H1 (cell line): ENCODE measurements around the gene ABCF2. TPM values are rescaled to one million over a fixed set of nuclear protein-coding genes. Genes with fewer than 3 reads are reported as not detected.

Experiments
- CTCF ChIA-PET: fragments of 300-600 bp; sonication (Branson Sonifier 250); formaldehyde crosslinking; loops from one replicate; lab custom pipeline; 2021; ENCODE audit not compliant: partially characterized antibody; lab: Charles Lee
- POLR2A ChIA-PET: fragments of 300-600 bp; sonication (Branson Sonifier 250); formaldehyde crosslinking; loops from one replicate; lab custom pipeline; 2021; ENCODE audit warnings: inconsistent platforms; ENCODE audit not compliant: partially characterized antibody; lab: Charles Lee
- DNase-seq, 2 experiments: peaks; one replicate each; pipeline versions ENCODE4 v3.0.0 to v3.0.0-alpha.2; 2010 to 2022; ENCODE audit warnings: low spot score in 2 of 2, low read depth in 1 of 2, mixed read lengths in 1 of 2
- FAIRE-seq: peaks from 2 replicates; lab custom pipeline; 2011; peaks lifted over from hg19 to GRCh38; lab: Jason Lieb, UNC
- H2AFZ ChIP-seq: 2 replicates; pipeline ENCODE4 v1.8.1; 2012; ENCODE audit warnings: low read length, inconsistent platforms
- H2AK5ac ChIP-seq: 2 replicates; pipeline ENCODE4 v1.6.1; 2013; ENCODE audit warnings: low read depth, low read length
- H2BK120ac ChIP-seq: replicated peaks from 2 replicates; pipeline ENCODE3; 2013; ENCODE audit warnings: low read depth, low read length, inconsistent platforms
- H2BK12ac ChIP-seq: 2 replicates; pipeline ENCODE4 v1.6.1; 2013; ENCODE audit warnings: low read depth, low read length
- H2BK15ac ChIP-seq: 2 replicates; pipeline ENCODE4 v1.6.1; 2013; ENCODE audit warnings: low read length
- H2BK20ac ChIP-seq: 2 replicates; pipeline ENCODE4 v1.6.1; 2013; ENCODE audit warnings: low read length
- H2BK5ac ChIP-seq: 2 replicates; pipeline ENCODE4 v1.6.1; 2013; ENCODE audit warnings: low read depth, low read length
- H3K14ac ChIP-seq: 2 replicates; pipeline ENCODE4 v1.6.1; 2013; ENCODE audit warnings: inconsistent platforms; ENCODE audit not compliant: insufficient read length
- H3K18ac ChIP-seq: 2 replicates; pipeline ENCODE4 v1.6.1; 2013; ENCODE audit warnings: low read length; ENCODE audit errors: extremely low read depth
- H3K23ac ChIP-seq: 2 replicates; pipeline ENCODE4 v1.6.1; 2013; ENCODE audit warnings: inconsistent platforms; ENCODE audit not compliant: insufficient read length
- H3K23me2 ChIP-seq: 2 replicates; pipeline ENCODE4 v1.6.1; 2013; ENCODE audit warnings: low read depth, low read length
- H3K27ac ChIP-seq: 2 replicates; pipeline ENCODE4 v1.6.1; 2011; ENCODE audit warnings: low read depth, low read length, inconsistent platforms
- H3K27me3 ChIP-seq, 4 experiments: replicated peaks in 1 of 4; 1 replicate in 1 of 4; 2 replicates in 3 of 4; pipeline versions ENCODE4 v1.6.1 to v1.8.1; 2011 to 2013; ENCODE audit warnings: low read length in 3 of 4, mild to moderate bottlenecking in 3 of 4, inconsistent platforms in 2 of 4, mixed read lengths in 2 of 4, moderate library complexity in 1 of 4; ENCODE audit not compliant: control insufficient read depth in 3 of 4, insufficient read depth in 3 of 4; ENCODE audit errors: extremely low read depth in 1 of 4
- H3K36me3 ChIP-seq, 4 experiments: 2 replicates each; pipeline versions ENCODE4 v1.6.1 to v1.8.1; 2011 to 2013; ENCODE audit warnings: mild to moderate bottlenecking in 4 of 4, low read length in 3 of 4, moderate library complexity in 2 of 4, control low read depth in 1 of 4, inconsistent platforms in 1 of 4; ENCODE audit not compliant: insufficient read depth in 4 of 4, control insufficient read depth in 2 of 4
- H3K4ac ChIP-seq: replicated peaks from 2 replicates; pipeline ENCODE3; 2013; ENCODE audit warnings: low read length, low read depth, mixed read lengths, inconsistent platforms; ENCODE audit not compliant: insufficient read length
- H3K4me1 ChIP-seq, 4 experiments: replicated peaks in 1 of 4; 1 replicate in 1 of 4; 2 replicates in 3 of 4; pipeline versions ENCODE4 v1.6.1 to v1.8.1; 2011 to 2013; ENCODE audit warnings: low read length in 3 of 4, inconsistent platforms in 2 of 4, mixed read lengths in 1 of 4; ENCODE audit not compliant: insufficient read depth in 4 of 4, control insufficient read depth in 3 of 4
- H3K4me2 ChIP-seq, 2 experiments: 2 replicates each; pipeline versions ENCODE4 v1.6.1 to v1.8.1; 2011 to 2013; ENCODE audit warnings: low read depth in 2 of 2, low read length in 2 of 2, control low read depth in 1 of 2, inconsistent platforms in 1 of 2, mild to moderate bottlenecking in 1 of 2; ENCODE audit not compliant: insufficient read depth in 1 of 2
- H3K4me3 ChIP-seq, 4 experiments: fragments of 200-600, 300-600 bp in 1 of 4; sonication (generic), shearing (Covaris generic), sonication (Bioruptor Twin) in 1 of 4; 2 replicates each; pipeline versions ENCODE4 v1.5.1 to v1.8.1; 2011 to 2016; ENCODE audit warnings: low read length in 4 of 4, low read depth in 3 of 4, control low read depth in 2 of 4, inconsistent platforms in 2 of 4, mild to moderate bottlenecking in 2 of 4, mixed read lengths in 1 of 4, moderate library complexity in 1 of 4; ENCODE audit not compliant: insufficient read depth in 2 of 4; ENCODE audit errors: extremely low read depth in 1 of 4
- H3K56ac ChIP-seq: replicated peaks from 2 replicates; pipeline ENCODE3; 2013; ENCODE audit warnings: low read depth, mild to moderate bottlenecking, mixed read lengths, low read length, inconsistent platforms; ENCODE audit not compliant: insufficient read length
- H3K79me1 ChIP-seq: 2 replicates; pipeline ENCODE4 v1.6.1; 2013; ENCODE audit warnings: low read depth, low read length, control low read depth
- H3K79me2 ChIP-seq, 2 experiments: 2 replicates each; pipeline versions ENCODE4 v1.6.1 to v1.8.1; 2012 to 2013; ENCODE audit warnings: low read length in 2 of 2, mild to moderate bottlenecking in 2 of 2, inconsistent platforms in 1 of 2; ENCODE audit not compliant: insufficient read depth in 2 of 2, control insufficient read depth in 1 of 2
- H3K9ac ChIP-seq, 4 experiments: replicated peaks in 1 of 4; 1 replicate in 1 of 4; 2 replicates in 3 of 4; pipeline versions ENCODE4 v1.6.1 to v1.8.1; 2011 to 2013; ENCODE audit warnings: low read depth in 3 of 4, low read length in 3 of 4, control low read depth in 2 of 4, mild to moderate bottlenecking in 2 of 4, moderate library complexity in 2 of 4, inconsistent platforms in 1 of 4; ENCODE audit errors: extremely low read depth in 1 of 4
- H3K9me3 ChIP-seq, 2 experiments: 2 replicates each; pipeline versions ENCODE4 v1.6.1 to v1.8.1; 2012 to 2013; ENCODE audit warnings: mild to moderate bottlenecking in 2 of 2, moderate library complexity in 2 of 2, control low read depth in 1 of 2, inconsistent platforms in 1 of 2, low read depth in 1 of 2, low read length in 1 of 2, mixed read lengths in 1 of 2; ENCODE audit not compliant: insufficient read depth in 2 of 2
- H4K20me1 ChIP-seq, 2 experiments: replicated peaks in 1 of 2; 2 replicates each; pipeline versions ENCODE3 to v1.8.1; 2011 to 2013; ENCODE audit warnings: inconsistent platforms in 2 of 2, low read length in 2 of 2, mild to moderate bottlenecking in 1 of 2; ENCODE audit not compliant: insufficient read depth in 2 of 2, control insufficient read depth in 1 of 2
- H4K5ac ChIP-seq: 2 replicates; pipeline ENCODE4 v1.6.1; 2013; ENCODE audit warnings: low read length, low read depth, mixed read lengths, inconsistent platforms; ENCODE audit not compliant: insufficient read length
- H4K8ac ChIP-seq: 2 replicates; pipeline ENCODE4 v1.8.0; 2013; ENCODE audit warnings: mild to moderate bottlenecking, moderate library complexity, low read length, inconsistent platforms; ENCODE audit not compliant: insufficient read depth; ENCODE audit errors: extremely low read depth
- H4K91ac ChIP-seq: replicated peaks from 2 replicates; pipeline ENCODE3; 2013; ENCODE audit warnings: low read length, mixed read lengths, inconsistent platforms; ENCODE audit not compliant: insufficient read length
- WGBS, 2 experiments: shearing (Covaris generic) in 1 of 2; methylation state at CpG; one replicate each; pipeline versions ENCODE4 v1.1.6 to v1.1.7; 2013 to 2015; ENCODE audit warnings: low lambda C conversion rate in 2 of 2, mixed read lengths in 2 of 2, inconsistent platforms in 1 of 2, low coverage in 1 of 2, missing lambda C conversion rate in 1 of 2; ENCODE audit not compliant: insufficient replicate concordance in 2 of 2, insufficient coverage in 1 of 2, insufficient read length in 1 of 2; ENCODE audit errors: extremely low coverage in 1 of 2, missing lambda C conversion rate in 1 of 2; 5-methylcytosine and 5-hydroxymethylcytosine counted together
- polyA plus RNA-seq, 7 experiments: library from polyadenylated mRNA; depleted of rRNA in 3 of 7; stranded (reverse) in 5 of 7; unstranded in 2 of 7; fragments of >200 nt in 5 of 7; fragments of 200-250 nt in 2 of 7; gene quantifications; 1 replicate in 5 of 7; 2 replicates in 1 of 7; 4 replicates in 1 of 7; pipeline versions ENCODE4 v1.2.1 to v1.2.3, GENCODE V29; 2011 to 2013; ENCODE audit warnings: missing spikeins in 2 of 7, mixed read lengths in 2 of 7
- total RNA-seq: library from RNA; stranded (reverse); fragmentation: NEBNext Ultra II Directional; extraction: Animal tissue kit (Norgen Biotek cat#: 25700); gene quantifications from 2 replicates; pipeline ENCODE4 v1.2.1, GENCODE V29; 2021

Gene ABCF2
- total and polyA plus RNA-seq, 2 of the 8 experiments (the other 6 are each of a cell fraction or from before 2014, with no cell fraction given): 28.0 to 55.0 TPM

DNA sequence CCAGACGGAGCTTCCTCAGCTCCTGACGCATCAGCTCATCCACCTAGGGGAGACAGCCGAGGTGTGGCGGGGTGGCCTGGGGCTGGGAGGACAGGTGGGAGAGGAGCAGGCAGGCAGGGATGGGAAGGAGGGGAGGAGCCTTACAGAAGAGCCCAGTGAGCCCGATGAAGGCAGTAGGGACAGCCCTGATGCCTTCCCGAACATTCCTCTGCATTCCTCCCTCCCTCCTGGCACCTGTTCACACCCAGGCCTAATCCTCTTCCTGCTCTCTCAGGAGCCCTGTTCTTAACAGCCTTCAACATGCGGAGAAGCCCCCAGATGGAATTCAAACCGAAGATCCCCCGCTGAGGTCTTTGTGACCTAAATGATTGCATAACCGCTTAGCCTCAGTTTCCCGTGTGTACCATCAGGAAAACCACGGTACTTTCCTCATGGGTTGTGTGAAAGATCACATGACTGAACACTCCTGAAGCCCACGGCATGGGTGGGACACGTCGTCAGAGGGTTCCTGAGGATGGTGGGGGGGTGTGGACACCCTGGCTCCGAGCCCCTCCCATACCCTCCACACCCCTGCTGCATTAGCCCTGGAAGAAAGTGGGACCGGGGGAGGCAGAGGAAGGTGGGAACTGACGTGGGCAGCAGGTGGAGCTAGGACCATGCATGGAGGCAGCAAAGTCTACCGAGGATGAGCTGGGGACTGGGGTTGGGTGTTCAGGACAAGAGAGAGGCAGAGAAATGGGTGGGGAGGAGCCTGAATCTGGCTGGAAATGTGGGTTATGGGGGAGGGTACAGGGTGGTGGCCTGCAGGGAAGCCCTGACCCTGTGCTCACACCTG lies 31.2 kb downstream of the ABCF2 start:
- no peak overlapping the region for H2BK5ac ChIP-seq
- H3K56ac ChIP-seq: no peak overlapping the region
- H3K23me2 ChIP-seq: peaks cover 5% of the 10 kb centered on the region; the same call in 1 of the 2 replicates
- DNase-seq (no peak), FAIRE-seq (no peak)
- no peak overlapping the region for H3K23ac ChIP-seq
- no peak overlapping the region for H3K4me3 ChIP-seq
- H4K5ac ChIP-seq: no peak overlapping the region
- no peak overlapping the region for H2AK5ac ChIP-seq
- no peak overlapping the region for H2AFZ ChIP-seq
- peaks cover 0 to 12% (median 3%) of the 10 kb centered on the region in 4 experiments; a peak in 3 of 7 replicates for H3K4me1 ChIP-seq
- H3K9ac ChIP-seq: no peak overlapping the region
- H3K36me3 ChIP-seq: no peaks in the 10 kb centered on the region
- no peaks in the 10 kb centered on the region for H3K9me3 ChIP-seq
- no peak overlapping the region for H2BK15ac ChIP-seq
- peak overlapping the region; percentile 28; the same call in 1 of the 2 replicates for H4K8ac ChIP-seq
- H2BK20ac ChIP-seq: no peak overlapping the region
- H3K79me2 ChIP-seq: no peaks in the 10 kb centered on the region
- H3K4me2 ChIP-seq: no peak overlapping the region
- no peak overlapping the region for H3K18ac ChIP-seq
- H2BK120ac ChIP-seq: no peak overlapping the region
- H3K79me1 ChIP-seq: no peaks in the 10 kb centered on the region
- no peak overlapping the region for H4K91ac ChIP-seq
- H3K27me3 ChIP-seq: peaks cover 0 to 13% (median 0%) of the 10 kb centered on the region in 4 experiments; a peak in 2 of 7 replicates
- no peak overlapping the region for H3K14ac ChIP-seq
- no peak overlapping the region for H3K4ac ChIP-seq
- no peaks in the 10 kb centered on the region for H4K20me1 ChIP-seq
- 72% methylated on average over 19 of the region's 19 CpGs; no CpG with 5 or more reads in 1 of the 2 experiments for WGBS, 2 experiments
- ChIA-PET POLR2A (interaction anchor here (0.9 to 1.6 kb wide), 3 partner anchors 13 to 15 kb away, joined by 3 to 5 read pairs (median 4); no protein-coding TSS in a partner anchor), CTCF (interaction anchor here (0.6 to 2.3 kb wide), 7 partner anchors 8 to 202 kb away, joined by 3 to 7 read pairs (median 4); partner anchors contain the start of gene ASB10)
- no peak overlapping the region for H3K27ac ChIP-seq
- no peak overlapping the region for H2BK12ac ChIP-seq
